HG03175 (cell line): ENCODE results near the gene FXYD7.
"Not testable (repeated sequence)": the region's sequence is repeated elsewhere in the genome, so short reads cannot be mapped to it uniquely, and the experiment has no call there.

Source experiments
- ATAC-seq: cut with Tn5 transposase; IDR thresholded peaks from one replicate; pipeline ENCODE4 v1.9.1; 2021; ENCODE audit warnings: mild to moderate bottlenecking, moderate library complexity; ENCODE audit not compliant: unreplicated experiment

Gene FXYD7, protein sequence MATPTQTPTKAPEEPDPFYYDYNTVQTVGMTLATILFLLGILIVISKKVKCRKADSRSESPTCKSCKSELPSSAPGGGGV

DNA sequence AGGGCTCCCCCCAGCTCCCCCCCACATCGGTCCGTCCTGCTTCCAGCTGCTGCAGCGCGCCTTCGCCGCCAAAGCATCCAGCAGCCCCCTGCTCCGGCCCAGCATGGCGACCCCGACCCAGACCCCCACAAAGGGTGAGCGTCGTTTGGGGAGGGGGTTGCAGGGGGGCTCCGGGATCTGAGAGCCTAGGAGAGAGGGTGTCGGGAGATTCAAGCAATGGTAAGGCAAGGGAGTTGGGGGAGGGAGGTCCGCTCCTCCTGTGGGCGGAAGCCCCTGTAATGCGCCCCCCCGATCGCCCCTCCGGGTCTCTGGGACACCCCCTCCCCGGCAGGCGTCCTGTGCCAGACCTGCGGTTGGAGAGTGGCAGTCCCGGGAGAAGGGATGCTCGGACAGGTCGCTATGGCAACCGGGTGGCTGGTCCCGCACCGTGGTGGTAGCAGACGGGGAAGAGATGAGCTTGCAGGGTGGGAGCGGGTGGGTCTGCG is at the start of gene FXYD7:
TSS of gene FXYD7 (plus strand) at position 25 of the 485 bp plus-strand sequence. CDS start at position 104, 79 bp downstream.
- ATAC-seq, result no peak

DNA sequence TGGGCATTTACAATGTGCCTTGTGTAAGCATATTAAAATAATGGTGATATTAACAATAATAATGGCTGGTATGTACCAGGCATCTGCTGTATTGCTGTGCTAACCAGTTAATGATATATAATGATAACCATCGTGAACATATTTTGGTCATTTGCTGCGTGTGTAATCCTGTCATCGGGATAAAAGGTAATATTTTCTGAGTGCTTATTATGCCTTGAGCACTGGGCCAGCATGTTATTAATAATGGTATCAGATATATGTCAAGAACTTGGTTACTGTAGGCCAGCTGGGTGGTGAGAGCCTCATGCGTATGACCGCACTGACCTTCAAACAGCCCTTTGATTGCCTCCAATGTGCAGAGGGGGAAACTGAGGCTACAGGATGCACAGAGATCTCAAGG is 49.6 kb upstream of the FXYD7 start:
- no peak for ATAC-seq

DNA sequence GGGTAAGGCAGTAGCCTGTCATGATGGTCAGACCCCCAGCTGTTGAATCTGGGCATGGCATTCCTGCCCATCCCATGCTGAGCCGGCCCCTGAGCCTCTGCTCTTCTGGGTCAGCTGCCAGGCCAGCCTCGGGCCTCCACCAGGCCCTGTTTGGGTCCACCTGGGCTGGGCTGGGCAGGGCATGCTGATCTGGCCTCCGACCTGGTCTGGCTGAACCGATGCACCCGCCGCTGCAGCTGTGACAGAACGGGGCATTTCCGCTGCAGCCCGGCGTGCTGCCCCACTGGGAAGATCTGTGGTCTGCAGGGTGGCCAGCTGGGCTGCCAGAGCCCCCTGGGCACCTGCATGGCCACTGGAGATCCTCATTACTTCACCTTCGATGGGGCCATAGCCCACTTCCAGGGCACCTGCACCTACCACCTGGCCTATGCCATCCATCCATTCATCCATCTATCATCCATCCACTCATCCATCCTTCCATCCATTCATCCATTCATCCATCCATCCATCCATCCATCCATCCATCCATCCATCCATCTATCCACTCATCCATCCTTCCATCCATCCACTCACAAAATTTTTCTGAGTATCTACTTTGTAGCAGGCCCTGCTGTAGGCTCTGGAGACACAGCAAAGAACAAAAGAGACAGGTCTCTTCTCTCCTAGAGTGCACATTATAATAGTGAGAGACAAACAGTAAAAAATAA is 49.0 kb upstream of the FXYD7 start:
- ATAC-seq, result no peak

DNA sequence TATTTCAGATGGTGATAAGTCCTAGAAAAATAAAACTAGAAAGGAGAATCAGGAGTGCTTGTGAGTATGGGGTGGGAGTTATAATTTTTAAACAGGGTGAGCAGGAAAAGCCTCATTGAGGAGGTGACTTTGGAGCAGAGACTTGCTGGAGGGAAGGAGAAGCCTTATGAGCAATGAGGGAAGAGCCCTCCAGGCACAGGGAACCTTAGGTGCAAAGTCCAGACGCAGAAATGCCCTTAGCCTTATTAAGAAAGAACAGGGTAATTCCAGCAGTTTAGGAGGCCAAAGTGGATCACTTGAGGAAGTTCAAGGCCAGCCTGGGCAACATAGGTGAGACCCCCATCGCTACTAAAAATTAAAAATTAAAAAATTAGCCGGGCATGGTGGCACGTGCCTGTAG is 48.4 kb upstream of the FXYD7 start:
- no peak for ATAC-seq

DNA sequence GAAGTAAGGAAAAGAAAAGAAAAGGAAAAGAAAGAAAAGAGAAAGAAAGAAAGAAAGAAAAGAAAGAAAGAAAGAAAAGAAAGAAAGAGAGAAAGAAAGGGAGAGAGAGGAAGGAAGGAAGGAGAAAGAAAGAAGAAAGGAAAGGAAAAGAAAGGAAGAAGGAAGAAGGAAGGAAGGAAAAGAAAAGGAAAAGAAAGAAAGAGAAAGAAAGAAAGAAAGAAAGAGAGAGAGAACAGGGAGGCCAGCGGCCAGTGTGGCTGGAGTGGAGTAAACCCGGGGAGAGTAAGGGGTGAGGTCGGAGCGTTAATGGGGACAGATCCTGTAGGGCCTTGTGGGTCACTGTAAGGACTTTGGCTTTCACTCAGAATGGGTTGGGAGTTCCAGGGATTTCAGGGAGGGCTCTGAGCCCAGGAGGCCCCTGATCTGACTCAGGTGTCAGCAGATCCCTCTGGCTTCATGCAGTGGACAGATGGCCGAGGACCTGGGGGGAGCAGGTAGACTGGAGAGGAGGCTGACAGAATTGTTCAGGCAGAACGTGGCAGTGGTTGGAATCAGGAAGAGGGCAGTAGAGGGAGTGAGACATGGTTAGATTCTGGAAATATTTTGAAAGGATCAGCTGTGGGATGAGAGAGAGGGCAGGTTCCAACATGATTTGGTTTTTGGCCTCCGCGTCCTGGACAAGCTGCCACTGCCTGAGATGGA is 47.2 kb upstream of the FXYD7 start:
- ATAC-seq, result no peak

DNA sequence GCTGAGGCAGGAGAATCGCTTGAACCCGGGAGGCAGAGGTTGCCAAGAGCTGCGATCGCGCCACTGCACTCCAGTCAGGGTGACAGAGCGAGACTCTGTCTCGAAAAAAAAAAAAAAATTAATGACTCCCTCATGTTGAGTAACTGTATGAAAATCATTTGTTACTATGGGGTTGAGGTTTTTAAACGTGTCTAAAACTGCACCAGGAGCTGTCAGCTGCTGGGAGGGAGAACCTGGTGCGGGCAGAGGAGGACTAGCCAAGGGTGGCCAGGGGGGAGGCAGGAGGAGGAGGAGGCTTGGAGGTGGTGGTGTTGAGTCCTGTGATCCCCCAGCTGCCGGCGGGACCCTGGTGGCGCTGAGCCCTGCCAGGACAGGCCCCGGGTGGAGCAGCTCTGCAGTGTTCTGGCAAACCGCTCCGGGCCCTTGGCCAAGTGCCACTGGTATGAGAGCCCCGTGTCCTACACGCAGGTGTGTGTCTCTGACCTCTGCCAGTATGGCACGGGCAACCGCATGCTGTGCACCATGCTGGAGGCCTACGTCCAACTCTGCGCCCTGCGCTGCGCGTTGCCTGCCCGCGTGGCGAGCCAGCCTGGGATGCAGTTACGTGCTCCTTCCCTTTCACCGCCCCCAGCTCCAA is 44.5 kb upstream of the FXYD7 start:
- ATAC-seq, result no peak

DNA sequence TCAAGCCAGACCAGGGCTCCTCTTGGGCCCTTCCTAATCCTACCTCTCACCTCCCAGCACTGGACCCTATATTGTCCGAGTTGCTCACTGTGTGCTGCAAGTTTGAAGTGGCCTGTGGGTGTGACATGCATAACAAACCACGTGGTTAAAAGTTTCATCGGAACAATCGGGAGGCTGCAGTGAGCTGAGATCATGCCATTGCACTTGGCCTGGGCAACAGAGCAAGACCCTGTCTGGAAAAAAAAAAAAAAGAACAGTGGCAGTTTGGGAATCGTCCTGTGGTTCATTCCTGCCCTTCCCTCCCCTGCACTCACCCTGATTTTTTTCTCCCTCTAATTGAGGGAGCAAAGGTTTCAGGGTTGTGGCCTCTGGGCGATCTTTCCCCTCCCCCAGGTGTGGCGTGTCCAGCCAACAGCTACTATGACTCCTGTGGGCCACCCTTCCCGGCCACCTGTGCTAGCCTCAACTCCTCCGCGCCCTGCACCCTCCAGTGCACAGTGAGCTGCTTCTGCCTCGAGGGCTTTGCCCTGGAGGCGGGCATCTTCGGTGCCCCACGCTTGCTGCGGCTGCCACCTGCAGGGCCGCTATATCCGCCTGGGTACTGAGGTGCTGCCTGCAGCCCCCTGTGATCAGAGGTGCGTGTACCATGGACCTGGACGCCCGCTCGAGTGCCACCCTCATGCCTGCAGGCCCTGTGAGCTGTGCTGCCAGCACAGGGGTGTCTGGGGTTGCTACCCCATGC is 43.7 kb upstream of the FXYD7 start:
- no peak for ATAC-seq

DNA sequence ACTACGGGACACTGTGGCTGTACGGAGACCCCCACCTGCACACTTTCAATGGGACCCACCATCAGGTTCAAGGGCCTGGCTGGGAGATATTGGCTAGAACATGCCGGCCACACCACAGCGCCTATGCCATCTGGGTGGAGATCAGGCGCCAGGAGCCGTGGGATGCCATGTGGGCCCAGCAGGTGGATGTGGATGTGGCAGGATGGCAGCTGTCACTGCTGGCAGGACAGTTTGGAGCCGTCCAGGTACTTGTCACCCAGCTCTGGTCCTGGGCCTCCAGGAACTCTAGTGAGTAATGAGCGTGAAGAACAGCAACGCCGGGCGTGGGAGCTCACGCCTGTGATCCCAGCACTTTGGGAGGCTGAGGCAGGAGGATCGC is 43.2 kb upstream of the FXYD7 start:
- ATAC-seq, result no peak

DNA sequence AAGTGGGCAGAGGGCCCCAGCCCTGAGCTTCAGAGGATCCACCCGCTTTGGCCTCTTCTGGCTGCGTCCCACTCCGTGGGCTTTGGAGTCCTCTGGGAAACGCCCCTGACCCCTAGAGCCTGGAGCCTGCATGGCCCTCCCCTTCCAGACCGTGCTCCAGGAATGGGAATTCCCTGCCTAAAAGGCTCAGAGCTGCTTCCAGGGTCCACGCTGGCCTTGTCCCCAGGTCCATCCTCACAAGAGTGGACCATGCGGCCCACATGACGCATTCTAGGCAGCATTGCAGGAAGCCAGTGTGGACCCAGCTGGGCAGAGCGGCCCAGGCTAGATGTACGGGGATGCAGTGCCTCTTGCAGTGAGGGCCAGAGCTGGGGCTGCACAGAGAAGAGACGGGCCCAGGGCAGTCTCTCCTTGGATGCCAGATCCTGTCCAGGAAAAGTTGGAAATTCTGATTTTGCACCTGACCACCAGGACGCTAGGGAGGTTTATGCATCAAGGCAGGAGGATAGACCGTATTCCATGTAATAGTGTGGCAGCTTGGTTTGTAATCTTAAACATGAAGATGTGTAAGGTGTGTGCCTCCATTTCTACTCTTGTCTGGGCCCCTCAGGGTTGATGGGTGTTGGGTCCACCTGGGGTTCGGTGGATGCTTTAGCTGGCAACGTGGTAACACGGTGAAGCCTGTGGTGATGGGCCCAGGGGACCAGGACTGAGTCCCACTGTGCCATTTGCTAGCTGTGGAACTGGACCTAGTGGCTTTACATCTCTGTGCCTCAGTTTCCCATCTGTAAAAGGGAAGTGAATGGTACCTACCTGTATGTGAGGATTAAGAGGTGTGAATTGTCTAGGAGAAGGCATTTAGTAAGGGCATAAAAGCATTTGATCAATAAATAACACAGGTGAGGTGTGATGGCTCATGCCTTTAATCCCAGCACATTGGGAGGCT is 42.2 kb upstream of the FXYD7 start:
- ATAC-seq, result no peak

DNA sequence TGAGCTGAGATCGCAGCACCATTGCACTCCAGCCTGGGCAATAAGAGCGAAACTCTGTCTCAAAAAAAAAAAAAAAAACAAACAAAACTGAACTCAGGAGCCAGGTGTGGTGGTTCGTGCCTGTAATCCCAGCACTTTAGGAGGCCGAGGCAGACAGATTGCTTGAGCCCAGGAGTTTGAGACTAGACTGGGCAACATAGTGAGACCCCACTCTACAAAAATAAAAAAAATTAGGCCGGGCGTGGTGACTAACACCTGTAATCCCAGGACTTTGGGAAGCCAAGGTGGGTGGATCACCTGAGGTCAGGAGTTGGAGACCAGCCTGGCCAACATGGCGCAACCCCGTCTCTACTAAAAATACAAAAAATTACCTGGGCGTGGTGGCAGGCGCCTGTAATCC is 41.1 kb upstream of the FXYD7 start:
- ATAC-seq, result not testable (repeated sequence)

DNA sequence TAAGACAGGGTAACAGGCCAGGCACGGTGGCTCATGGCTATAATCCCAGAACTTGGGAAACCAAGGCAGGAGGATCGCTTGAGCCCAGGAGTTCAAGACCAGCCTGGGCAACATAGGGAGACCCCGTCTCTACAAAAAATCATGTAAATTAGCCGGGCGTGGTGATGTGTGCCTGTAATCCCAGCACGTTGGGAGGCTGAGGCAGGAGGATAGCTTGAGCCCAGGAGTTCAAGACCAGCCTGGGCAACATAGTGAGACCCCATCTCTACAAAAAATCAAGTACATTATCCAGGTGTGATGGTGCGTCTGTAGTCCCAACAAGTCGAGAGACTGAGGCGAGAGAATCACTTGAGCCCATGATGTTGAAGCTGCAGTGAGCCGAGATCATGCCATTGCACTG is 39.4 kb upstream of the FXYD7 start:
- ATAC-seq, result not testable (repeated sequence)

DNA sequence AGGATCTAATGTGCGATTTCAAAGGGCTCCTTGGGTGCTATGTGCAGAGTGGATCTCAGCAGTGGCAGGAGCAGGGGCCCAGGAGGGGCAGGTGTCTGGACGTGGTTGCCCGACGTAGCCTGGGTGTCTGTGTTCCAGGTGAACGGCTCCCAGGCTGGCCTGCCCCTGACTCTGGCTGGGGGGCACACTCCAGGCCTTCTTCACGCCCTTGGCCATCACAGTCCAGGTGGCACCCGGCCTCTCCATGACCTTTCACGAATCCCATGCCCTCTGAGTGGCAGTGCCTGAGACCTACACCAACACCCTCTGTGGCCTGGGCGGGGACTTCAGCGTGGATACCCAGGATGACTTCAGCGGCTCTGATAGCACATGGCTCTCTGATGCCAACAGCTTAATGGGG is 38.7 kb upstream of the FXYD7 start:
- ATAC-seq, result no peak

DNA sequence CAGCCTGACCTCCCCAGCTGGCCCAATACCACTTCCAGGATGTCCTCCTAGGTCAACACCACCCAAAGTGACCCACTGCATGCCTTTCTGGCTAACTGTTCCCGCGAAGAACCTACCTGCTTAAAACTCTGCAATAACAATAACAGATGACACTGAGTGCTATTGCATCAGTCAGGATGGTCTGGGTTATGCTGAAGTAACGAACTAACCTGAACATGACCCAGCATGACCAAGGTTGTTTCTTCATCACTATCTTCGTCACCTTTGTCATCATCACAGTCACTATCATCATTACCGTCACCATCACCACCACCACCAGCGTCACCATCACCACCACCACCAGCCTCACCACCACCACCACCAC is 38.0 kb upstream of the FXYD7 start:
- ATAC-seq, result no peak

DNA sequence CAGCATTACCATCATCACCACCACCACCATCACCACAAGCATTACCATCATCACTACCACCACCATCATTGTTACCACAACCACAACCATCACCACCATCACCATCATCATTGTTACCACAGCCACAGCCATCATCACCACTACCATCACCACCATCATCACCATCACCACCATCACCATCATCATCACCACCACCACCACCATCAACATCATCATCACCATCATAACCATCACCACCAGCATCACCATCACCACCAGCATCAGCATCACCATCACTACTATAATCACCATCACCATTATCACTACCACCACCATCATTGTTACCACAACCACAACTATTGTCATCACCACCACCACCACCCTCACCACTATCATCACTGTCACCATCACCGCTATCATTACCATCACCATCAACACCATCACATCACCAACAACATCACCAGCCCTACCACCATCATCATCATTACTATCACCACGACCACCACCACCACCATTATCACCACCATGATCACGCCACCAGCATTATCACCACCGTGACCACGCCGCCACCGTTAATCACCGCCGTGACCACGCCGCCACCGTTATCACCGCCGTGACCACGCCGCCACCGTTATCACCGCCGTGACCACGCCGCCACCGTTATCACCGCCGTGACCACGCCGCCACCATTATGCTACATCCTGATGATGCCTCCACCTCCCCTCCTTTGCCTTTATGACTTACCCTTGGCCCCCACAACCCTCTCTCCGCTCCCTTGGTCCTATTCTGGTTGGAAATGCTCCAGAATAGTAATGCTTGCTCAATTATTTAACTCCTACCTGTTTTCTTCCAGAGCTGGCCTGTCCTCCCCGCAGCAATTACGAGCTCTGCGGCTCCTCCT is 37.4 kb upstream of the FXYD7 start:
- no peak for ATAC-seq

DNA sequence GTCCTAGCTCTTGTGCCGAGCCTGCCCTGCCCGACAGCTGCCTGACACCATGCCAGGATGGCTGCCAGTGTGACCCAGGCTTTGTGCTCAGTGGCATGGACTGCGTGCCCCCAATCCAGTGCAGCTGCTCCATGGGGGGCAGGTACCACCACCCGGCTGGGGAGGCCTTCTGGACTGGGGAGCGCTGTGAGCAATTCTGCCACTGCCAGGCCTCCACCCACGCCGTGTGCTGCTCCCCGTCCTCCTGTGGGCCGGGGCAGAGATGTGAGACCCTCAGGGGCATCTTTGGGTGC is 36.8 kb upstream of the FXYD7 start:
- ATAC-seq, result no peak

DNA sequence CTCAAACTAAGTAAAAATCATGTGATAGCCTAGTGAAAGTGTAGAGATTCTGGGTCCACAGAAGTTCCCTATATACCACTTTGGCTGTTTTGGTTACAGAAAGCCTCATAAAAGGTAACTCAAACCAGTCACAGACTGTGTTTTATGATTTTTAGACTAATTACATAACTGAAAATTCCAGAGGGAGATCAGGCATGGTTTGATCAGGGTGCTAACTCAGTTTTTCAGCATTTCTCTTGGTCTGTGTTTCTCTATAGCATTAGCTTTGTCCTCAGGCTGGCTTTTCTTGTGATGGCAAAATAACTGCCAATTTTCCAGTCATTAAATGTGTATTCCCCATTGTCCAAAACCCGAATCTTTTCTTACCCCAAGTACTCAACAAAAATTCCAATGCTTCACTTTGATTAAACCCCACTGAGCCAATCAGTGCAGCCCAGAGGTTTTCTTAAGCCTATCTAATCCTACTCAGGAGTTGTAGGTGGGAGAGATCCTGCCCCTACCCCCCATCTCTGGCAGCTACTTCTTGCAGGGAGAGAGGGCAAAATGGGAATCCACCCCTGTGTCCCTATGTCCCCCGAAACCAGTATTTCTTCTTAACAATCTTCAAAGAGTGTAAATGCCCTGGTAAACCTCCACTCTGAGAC is 36.0 kb upstream of the FXYD7 start:
- no peak for ATAC-seq

DNA sequence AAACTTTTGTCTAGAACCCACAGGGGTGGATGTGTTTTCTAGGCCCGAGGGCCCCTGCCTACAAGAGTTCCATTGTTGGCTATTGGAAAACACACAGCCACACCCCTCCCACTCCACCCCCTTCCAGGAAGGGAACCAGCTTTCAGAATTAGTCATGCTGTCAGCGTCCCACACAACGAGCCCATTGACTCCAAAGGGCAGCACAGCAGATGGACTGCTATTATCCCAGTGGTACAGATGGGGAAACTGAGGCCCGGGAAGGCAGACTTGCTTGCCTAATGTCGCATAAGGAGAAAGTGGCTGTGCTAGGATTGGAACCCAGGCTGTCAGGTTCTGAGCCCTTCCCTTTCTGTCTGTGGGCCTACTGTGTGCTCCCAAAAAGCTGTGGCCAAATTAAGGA is 35.5 kb upstream of the FXYD7 start:
- ATAC-seq, result no peak

DNA sequence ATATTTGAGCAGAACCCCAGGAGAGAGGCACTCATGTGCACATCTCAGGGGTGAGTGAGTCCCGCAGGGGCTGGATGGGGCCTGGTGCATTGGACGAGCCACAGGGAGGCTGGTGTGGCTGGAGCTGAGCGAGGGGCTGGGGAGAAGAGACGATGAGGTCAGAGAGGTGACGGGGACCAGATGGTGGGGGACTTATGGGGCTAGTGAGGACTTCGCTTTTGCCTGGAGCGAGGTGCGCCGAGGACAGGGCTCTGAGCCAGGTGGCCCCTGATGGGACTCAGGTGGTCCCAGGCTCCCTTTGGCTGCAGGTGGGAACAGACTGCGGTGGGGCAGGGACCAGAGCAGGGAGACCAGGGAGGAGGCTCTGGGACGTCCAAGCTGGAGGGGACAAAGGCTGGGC is 34.3 kb upstream of the FXYD7 start:
- ATAC-seq, result no peak
